ENCODE results near the gene TPM4. TPM values are rescaled to one million over a fixed set of nuclear protein-coding genes. Genes with fewer than 3 reads are reported as not detected.
A peak's percentile ranks its signal among the peaks of the same experiment; 100 is the strongest.

Gene TPM4
- total and polyA plus RNA-seq, 9 donors, result 181 to 338 (median 211) TPM

DNA sequence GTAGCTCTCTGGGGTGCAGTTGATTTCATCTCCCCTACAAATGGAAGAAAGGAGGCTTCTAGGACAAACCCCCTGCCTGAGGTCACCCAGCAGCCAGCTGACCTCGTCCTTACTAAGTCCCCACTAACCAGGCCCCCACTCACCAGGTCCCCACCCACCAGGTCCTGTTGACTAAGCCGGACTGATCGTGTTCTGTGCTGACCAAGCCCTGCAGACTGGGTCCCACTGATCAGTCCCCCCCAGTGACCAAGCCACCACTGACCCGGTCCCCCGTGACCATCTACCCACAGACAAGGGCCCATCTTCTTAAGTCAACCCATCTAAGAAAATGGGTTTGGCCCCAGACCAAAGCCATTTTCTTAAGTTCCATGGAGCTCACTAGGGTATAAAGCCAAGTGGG, 36.8 kb upstream of the TPM4 start:
- H3K27me3 ChIP-seq (ENCODE audit: control insufficient read depth, insufficient read depth, low read length), result no peaks in the 10 kb centered on the region
- H3K27ac ChIP-seq (ENCODE audit: low read length), result no peak overlapping the region
- no peak for DNase-seq
- no peaks in the 10 kb centered on the region for H3K36me3 ChIP-seq (ENCODE audit: control insufficient read depth, insufficient read depth, low read length)
- H3K9me3 ChIP-seq (replicated peaks; ENCODE audit: control insufficient read depth, low read depth, low read length), result no peaks in the 10 kb centered on the region
- H3K4me1 ChIP-seq (ENCODE audit: control insufficient read depth, insufficient read depth, low read length), result peaks cover 6% of the 10 kb centered on the region
- WGBS (ENCODE audit: insufficient coverage), result 62% methylated on average over 3 of the region's 5 CpGs
- H3K4me3 ChIP-seq (ENCODE audit: low read length), result no peak overlapping the region

DNA sequence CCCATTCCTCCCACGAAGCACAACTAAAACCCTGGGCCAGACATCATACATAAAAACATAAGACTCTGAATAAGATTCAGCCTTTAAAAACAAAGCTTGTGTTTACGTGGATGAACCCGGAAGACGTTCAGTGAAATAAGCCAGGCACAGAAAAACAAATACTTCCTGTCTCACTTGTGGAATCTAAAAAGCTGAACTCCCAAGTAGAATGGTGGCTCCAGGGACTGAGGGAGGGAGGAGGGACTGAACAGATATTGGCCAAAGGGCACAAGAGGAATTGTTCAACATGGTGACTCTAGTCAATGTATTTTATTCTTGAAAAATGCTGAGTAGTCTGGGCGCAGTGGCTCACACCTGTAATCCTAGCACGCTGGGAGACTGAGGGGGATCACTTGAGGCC, 35.7 kb upstream of the TPM4 start:
- Histone ChIP-seq H3K9me3 (replicated peaks; ENCODE audit: control insufficient read depth, low read depth, low read length) (no peaks in the 10 kb centered on the region), H3K4me1 (ENCODE audit: control insufficient read depth, insufficient read depth, low read length) (peaks cover 6% of the 10 kb centered on the region), H3K36me3 (ENCODE audit: control insufficient read depth, insufficient read depth, low read length) (no peaks in the 10 kb centered on the region), H3K27ac (ENCODE audit: low read length) (no peak overlapping the region), H3K4me3 (ENCODE audit: low read length) (no peak overlapping the region), H3K27me3 (ENCODE audit: control insufficient read depth, insufficient read depth, low read length) (no peaks in the 10 kb centered on the region)
- DNase-seq, result peak; percentile 49
- no CpG with 5 or more reads among the region's 6 CpGs for WGBS (ENCODE audit: insufficient coverage)

DNA sequence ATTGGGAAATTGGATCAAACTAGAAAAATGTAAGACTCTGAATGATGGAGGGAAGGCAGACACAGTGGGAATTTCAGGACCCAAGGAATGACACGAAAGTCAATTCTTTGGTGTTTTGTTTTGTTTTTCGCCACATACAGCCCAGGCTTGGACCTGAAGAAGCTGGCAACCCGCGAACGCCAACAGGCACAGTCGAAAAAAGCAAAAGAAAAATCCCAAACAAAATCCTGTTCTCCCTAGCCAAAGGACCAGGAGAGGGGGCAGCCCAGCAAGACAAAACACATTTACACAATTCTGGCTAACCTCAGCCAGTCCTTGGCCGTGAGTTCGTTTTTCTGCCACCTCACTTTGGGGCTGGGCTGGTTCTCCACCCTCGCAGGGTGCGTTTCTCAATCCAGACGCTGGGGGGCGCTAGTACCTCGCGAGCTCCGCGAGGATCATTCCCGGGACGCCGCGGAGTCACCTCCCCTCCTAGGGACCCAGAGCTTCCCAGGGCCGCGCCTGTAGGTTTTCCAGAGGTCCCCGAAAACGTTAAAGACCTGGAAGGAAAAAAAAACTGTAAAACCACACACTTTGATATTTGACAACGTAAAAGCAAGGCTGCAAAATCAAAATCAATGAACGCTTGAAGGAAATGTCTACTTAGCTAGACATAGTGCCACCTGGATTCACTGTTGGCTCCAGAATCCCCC, 34.9 kb upstream of the TPM4 start:
- DNase-seq, result peak; percentile 67
- no peak overlapping the region for H3K4me3 ChIP-seq (ENCODE audit: low read length)
- H3K9me3 ChIP-seq (replicated peaks; ENCODE audit: control insufficient read depth, low read depth, low read length), result no peaks in the 10 kb centered on the region
- no peak overlapping the region for H3K27ac ChIP-seq (ENCODE audit: low read length)
- H3K36me3 ChIP-seq (ENCODE audit: control insufficient read depth, insufficient read depth, low read length), result no peaks in the 10 kb centered on the region
- H3K4me1 ChIP-seq (ENCODE audit: control insufficient read depth, insufficient read depth, low read length), result peaks cover 6% of the 10 kb centered on the region
- H3K27me3 ChIP-seq (ENCODE audit: control insufficient read depth, insufficient read depth, low read length), result no peaks in the 10 kb centered on the region
- WGBS (ENCODE audit: insufficient coverage), result 11% methylated on average over 15 of the region's 26 CpGs

DNA sequence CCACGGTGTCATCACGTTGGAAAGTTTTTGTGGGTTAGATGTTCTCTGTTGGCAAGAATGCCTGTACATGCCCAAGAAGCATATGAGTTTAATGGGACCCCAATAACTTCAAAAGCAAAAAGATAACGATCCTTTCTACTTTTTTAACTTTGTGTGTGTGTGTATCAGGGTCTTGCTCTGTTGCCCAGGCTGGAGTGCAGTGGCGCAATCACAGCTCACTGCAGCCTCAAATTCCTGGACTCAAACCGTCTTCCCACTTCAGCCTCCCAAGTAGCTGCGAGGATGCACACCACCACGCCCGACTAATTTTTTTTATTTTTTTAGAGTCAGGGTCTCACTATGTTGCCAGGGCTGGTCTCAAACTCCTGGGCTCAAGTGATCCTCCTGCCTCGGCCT, 34.3 kb upstream of the TPM4 start:
- Histone ChIP-seq H3K9me3 (replicated peaks; ENCODE audit: control insufficient read depth, low read depth, low read length) (no peaks in the 10 kb centered on the region), H3K36me3 (ENCODE audit: control insufficient read depth, insufficient read depth, low read length) (no peaks in the 10 kb centered on the region), H3K27ac (ENCODE audit: low read length) (no peak overlapping the region), H3K4me1 (ENCODE audit: control insufficient read depth, insufficient read depth, low read length) (peaks cover 6% of the 10 kb centered on the region), H3K4me3 (ENCODE audit: low read length) (no peak overlapping the region), H3K27me3 (ENCODE audit: control insufficient read depth, insufficient read depth, low read length) (no peaks in the 10 kb centered on the region)
- WGBS (ENCODE audit: insufficient coverage), result 93% methylated on average over 3 of the region's 9 CpGs
- no peak for DNase-seq

DNA sequence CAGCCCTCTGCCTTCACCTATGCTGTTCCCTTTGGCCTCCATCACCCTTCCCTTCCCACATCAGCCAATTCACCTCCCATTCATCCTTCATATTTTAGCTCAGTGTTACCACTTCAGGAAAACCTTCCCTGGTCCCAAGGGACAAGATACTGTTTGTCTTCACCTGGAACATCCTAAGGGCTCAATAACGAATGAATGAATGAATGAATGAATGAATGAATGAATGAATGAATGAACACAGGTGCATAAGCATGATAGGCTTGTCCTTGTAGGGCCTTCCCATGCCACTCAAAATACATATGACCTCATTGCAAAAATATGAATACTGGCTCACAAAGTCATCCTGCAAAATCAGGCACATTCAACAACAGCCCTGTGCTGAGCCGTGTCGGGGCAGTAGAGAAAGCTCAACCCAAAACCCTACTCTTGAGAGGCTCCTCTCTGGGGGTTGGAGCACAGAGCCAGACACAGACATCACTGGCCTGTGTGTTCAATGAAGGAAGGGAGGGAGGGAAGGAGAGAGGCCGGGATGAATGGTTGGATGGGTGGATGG, 33.7 kb upstream of the TPM4 start:
- Histone ChIP-seq H3K36me3 (ENCODE audit: control insufficient read depth, insufficient read depth, low read length) (no peaks in the 10 kb centered on the region), H3K27me3 (ENCODE audit: control insufficient read depth, insufficient read depth, low read length) (no peaks in the 10 kb centered on the region), H3K27ac (ENCODE audit: low read length) (no peak overlapping the region), H3K4me1 (ENCODE audit: control insufficient read depth, insufficient read depth, low read length) (peaks cover 6% of the 10 kb centered on the region), H3K9me3 (replicated peaks; ENCODE audit: control insufficient read depth, low read depth, low read length) (no peaks in the 10 kb centered on the region), H3K4me3 (ENCODE audit: low read length) (no peak overlapping the region)
- DNase-seq, result no peak
- WGBS (ENCODE audit: insufficient coverage), result 63% methylated on average over 1 of the region's 4 CpGs

DNA sequence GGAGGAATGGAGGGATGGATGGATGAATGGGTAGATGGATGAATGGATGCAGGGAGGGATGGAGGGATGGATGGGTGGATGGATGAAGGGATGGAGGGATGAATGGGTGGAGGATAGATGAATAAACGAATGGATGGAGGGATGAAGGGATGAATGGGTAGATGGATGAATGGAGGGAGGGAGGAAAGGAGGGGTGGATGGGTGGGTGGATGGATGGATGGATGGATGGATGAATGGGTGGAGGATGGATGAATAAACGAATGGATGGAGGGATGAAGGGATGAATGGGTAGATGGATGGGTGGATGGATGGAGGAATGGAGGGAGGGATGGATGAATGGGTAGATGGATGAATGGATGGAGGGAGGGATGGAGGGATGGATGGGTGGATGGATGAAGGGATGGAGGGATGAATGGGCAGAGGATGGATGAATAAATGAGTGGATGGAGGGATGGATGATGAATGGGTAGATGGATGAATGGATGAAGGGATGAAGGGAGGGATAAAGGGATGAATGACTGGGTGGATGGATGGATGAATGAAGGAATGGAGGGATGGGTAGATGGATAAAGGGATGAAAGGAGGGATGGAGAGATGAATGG, 33.0 kb upstream of the TPM4 start:
- WGBS (ENCODE audit: insufficient coverage), result 44% methylated on average over 2 of the region's 2 CpGs
- no peaks in the 10 kb centered on the region for H3K27me3 ChIP-seq (ENCODE audit: control insufficient read depth, insufficient read depth, low read length)
- H3K27ac ChIP-seq (ENCODE audit: low read length), result no peak overlapping the region
- no peak for DNase-seq
- H3K9me3 ChIP-seq (replicated peaks; ENCODE audit: control insufficient read depth, low read depth, low read length), result no peaks in the 10 kb centered on the region
- H3K4me1 ChIP-seq (ENCODE audit: control insufficient read depth, insufficient read depth, low read length), result peaks cover 6% of the 10 kb centered on the region
- H3K36me3 ChIP-seq (ENCODE audit: control insufficient read depth, insufficient read depth, low read length), result no peaks in the 10 kb centered on the region
- no peak overlapping the region for H3K4me3 ChIP-seq (ENCODE audit: low read length)

DNA sequence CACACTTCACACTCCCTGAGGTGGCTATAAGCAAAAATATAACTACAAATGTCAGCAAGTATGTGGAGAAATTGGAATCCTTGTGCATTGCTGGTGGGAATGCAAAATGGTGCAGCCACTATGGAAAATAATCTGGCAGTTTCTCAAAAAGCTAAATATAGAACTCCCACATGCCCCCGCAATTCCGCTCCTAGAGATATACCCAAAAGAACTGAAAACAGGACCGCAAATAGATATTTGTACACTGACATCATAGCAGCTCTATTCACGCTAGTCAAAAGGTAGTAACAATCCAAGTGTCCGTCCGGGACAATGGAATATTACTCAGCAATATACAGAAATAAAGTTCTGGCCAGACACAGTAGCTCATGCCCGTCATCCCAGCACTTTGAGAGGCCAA, 31.5 kb upstream of the TPM4 start:
- H3K4me1 ChIP-seq (ENCODE audit: control insufficient read depth, insufficient read depth, low read length), result peaks cover 6% of the 10 kb centered on the region
- H3K27ac ChIP-seq (ENCODE audit: low read length), result no peak overlapping the region
- H3K36me3 ChIP-seq (ENCODE audit: control insufficient read depth, insufficient read depth, low read length), result no peaks in the 10 kb centered on the region
- no peak for DNase-seq
- no peaks in the 10 kb centered on the region for H3K9me3 ChIP-seq (replicated peaks; ENCODE audit: control insufficient read depth, low read depth, low read length)
- H3K4me3 ChIP-seq (ENCODE audit: low read length), result no peak overlapping the region
- 80% methylated on average over 1 of the region's 7 CpGs for WGBS (ENCODE audit: insufficient coverage)
- H3K27me3 ChIP-seq (ENCODE audit: control insufficient read depth, insufficient read depth, low read length), result no peaks in the 10 kb centered on the region

DNA sequence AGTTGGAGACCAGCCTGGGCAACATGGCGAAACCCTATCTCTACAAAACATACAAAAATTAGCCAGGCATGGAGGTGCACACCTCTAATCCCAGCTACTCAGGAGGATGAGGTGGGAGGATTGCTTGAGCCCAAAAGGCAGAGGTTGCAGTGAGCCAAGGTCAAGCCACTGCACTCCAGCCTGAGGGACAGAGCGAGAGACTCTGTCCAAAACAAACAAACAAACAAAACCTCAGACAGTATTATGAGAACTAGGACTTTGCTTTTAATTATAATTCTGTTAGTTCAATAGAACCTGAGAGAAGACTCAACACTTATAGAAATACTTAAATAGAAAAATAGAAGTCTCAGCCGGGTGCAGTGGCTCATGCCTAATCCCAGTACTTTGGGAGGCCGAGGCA, 31.1 kb upstream of the TPM4 start:
- Histone ChIP-seq H3K27me3 (ENCODE audit: control insufficient read depth, insufficient read depth, low read length) (no peaks in the 10 kb centered on the region), H3K4me1 (ENCODE audit: control insufficient read depth, insufficient read depth, low read length) (peaks cover 6% of the 10 kb centered on the region), H3K9me3 (replicated peaks; ENCODE audit: control insufficient read depth, low read depth, low read length) (no peaks in the 10 kb centered on the region), H3K4me3 (ENCODE audit: low read length) (no peak overlapping the region), H3K36me3 (ENCODE audit: control insufficient read depth, insufficient read depth, low read length) (no peaks in the 10 kb centered on the region), H3K27ac (ENCODE audit: low read length) (no peak overlapping the region)
- no CpG with 5 or more reads among the region's 4 CpGs for WGBS (ENCODE audit: insufficient coverage)
- DNase-seq, result no peak

DNA sequence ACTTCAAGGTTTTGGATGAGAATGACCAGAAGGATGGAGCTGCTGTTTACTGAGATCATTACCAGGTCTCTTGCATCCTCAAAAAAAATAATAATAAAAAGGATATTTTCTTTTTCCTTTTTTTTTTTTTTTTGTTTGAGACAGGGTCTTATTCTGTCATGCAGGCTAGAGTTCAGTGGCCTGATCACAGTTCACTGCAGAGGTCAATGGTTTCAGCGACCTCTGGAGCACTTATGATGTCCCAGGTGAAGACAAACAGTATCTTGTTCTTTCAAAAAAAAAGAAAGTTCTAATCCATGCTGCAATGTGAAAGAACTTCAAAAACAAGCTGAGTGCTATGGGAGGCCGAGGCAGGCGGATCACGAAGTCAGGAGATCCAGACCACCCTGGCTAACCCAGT, 30.4 kb upstream of the TPM4 start:
- Histone ChIP-seq H3K4me1 (ENCODE audit: control insufficient read depth, insufficient read depth, low read length) (peaks cover 6% of the 10 kb centered on the region), H3K4me3 (ENCODE audit: low read length) (no peak overlapping the region), H3K36me3 (ENCODE audit: control insufficient read depth, insufficient read depth, low read length) (no peaks in the 10 kb centered on the region), H3K9me3 (replicated peaks; ENCODE audit: control insufficient read depth, low read depth, low read length) (no peaks in the 10 kb centered on the region), H3K27ac (ENCODE audit: low read length) (no peak overlapping the region), H3K27me3 (ENCODE audit: control insufficient read depth, insufficient read depth, low read length) (peaks cover 4% of the 10 kb centered on the region)
- 40% methylated on average over 1 of the region's 4 CpGs for WGBS (ENCODE audit: insufficient coverage)
- DNase-seq, result no peak

DNA sequence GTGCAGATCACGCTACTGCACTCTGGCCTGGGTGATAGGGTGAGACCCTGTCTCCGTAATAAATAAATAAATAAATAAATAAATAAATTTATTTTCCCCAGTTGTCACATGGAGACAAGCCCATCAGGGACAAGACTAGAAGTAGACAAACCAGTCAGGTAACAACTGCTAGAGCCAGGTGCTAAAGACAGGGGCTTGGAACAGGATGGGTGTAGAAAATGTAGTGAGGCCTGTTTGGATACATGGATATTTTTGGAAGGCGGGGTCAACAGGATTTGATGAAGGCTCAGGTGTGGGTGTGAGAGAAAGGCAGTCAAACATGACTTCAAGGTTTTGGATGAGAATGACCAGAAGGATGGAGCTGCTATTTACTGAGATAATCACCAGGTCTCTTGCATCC, 27.7 kb upstream of the TPM4 start:
- Histone ChIP-seq H3K36me3 (ENCODE audit: control insufficient read depth, insufficient read depth, low read length) (no peaks in the 10 kb centered on the region), H3K4me3 (ENCODE audit: low read length) (no peak overlapping the region), H3K27me3 (ENCODE audit: control insufficient read depth, insufficient read depth, low read length) (peaks cover 5% of the 10 kb centered on the region), H3K9me3 (replicated peaks; ENCODE audit: control insufficient read depth, low read depth, low read length) (no peaks in the 10 kb centered on the region), H3K4me1 (ENCODE audit: control insufficient read depth, insufficient read depth, low read length) (no peaks in the 10 kb centered on the region), H3K27ac (ENCODE audit: low read length) (no peak overlapping the region)
- 80% methylated on average over 1 of the region's 3 CpGs for WGBS (ENCODE audit: insufficient coverage)
- DNase-seq, result no peak
